HCT116 (cell line): ENCODE measurements around the gene SORCS2. TPM values are rescaled to one million over a fixed set of nuclear protein-coding genes. Genes with fewer than 3 reads are reported as not detected.

Experiments used
- ATAC-seq: fragments of 200-7000 bp; cut with Tn5 transposase; 2 replicates; pipeline ENCODE4 v1.9.1; 2020; ENCODE audit warnings: mild to moderate bottlenecking, moderate library complexity
- BruUV-seq: library from RNA; stranded (reverse); fragments of 400-500 nt; replicated peaks from 2 replicates; lab custom pipeline; 2021; lab: Mats Ljungman, UMichigan
- CTCF ChIA-PET: fragments of 300-600 bp; sonication (Branson Sonifier 250); formaldehyde crosslinking; loops from one replicate; lab custom pipeline; 2021; ENCODE audit warnings: antibody characterized with exemption; lab: Charles Lee
- POLR2A ChIA-PET: fragments of 300-600, 350-600 bp; sonication (Branson Sonifier 250); formaldehyde crosslinking; loops from one replicate; lab custom pipeline; 2021; ENCODE audit warnings: antibody characterized with exemption; lab: Charles Lee
- RAD21 ChIA-PET, 2 experiments: fragments of 300-600 bp; sonication (Branson Sonifier 250); formaldehyde crosslinking; loops; one replicate each; lab custom pipeline; 2023; ENCODE audit warnings: low total read pairs in 2 of 2; ENCODE audit not compliant: uncharacterized antibody in 2 of 2, unreplicated experiment in 2 of 2, low non-redundant PET in 1 of 2; lab: Charles Lee
- DNase-seq: peaks from one replicate; pipeline ENCODE4 v3.0.0-alpha.2; 2010; ENCODE audit warnings: low read depth, low spot score
- H2AFZ ChIP-seq: fragments of 200-600 bp; shearing (Covaris generic), sonication (generic); 2 replicates; pipeline ENCODE4 v1.6.1; 2017; ENCODE audit warnings: low read depth, mixed run types, mixed read lengths, antibody characterized with exemption, low read length; ENCODE audit not compliant: poor library complexity, severe bottlenecking
- H3K27ac ChIP-seq: 2 replicates; pipeline ENCODE4 v1.5.1; 2012; ENCODE audit warnings: low read depth, low read length
- H3K27me3 ChIP-seq: fragments of 200-600 bp; sonication (generic); 2 replicates; pipeline ENCODE4 v1.6.1; 2016; ENCODE audit warnings: mixed run types, low read length, mixed read lengths; ENCODE audit not compliant: insufficient read depth
- H3K36me3 ChIP-seq, 2 experiments: fragments of 200-500 bp in 1 of 2; fragments of 200-600 bp in 1 of 2; sonication (Bioruptor generic) in 1 of 2; sonication (generic) in 1 of 2; 2 replicates each; pipeline versions ENCODE4 v1.5.1 to v1.6.1; 2014 to 2016; ENCODE audit warnings: low read length in 2 of 2, inconsistent platforms in 1 of 2, mixed read lengths in 1 of 2, mixed run types in 1 of 2; ENCODE audit not compliant: insufficient read depth in 2 of 2, control insufficient read depth in 1 of 2
- H3K4me1 ChIP-seq, 2 experiments: fragments of 200-600 bp in 1 of 2; sonication (generic) in 1 of 2; 2 replicates each; pipeline versions ENCODE4 v1.5.1 to v1.6.1; 2012 to 2017; ENCODE audit warnings: low read length in 2 of 2, inconsistent platforms in 1 of 2, mild to moderate bottlenecking in 1 of 2, mixed read lengths in 1 of 2, mixed run types in 1 of 2, moderate library complexity in 1 of 2; ENCODE audit not compliant: insufficient read depth in 2 of 2, control insufficient read depth in 1 of 2
- H3K4me2 ChIP-seq: fragments of 200-600 bp; sonication (generic); 2 replicates; pipeline ENCODE4 v1.6.1; 2017; ENCODE audit warnings: mixed run types, low read length, mixed read lengths
- H3K4me3 ChIP-seq, 2 experiments: fragments of 200-600 bp in 1 of 2; sonication (generic) in 1 of 2; replicated peaks in 1 of 2; 2 replicates each; pipeline ENCODE4 v1.5.1; 2011 to 2016; ENCODE audit warnings: low read length in 2 of 2, control low read depth in 1 of 2, low read depth in 1 of 2, mild to moderate bottlenecking in 1 of 2, mixed read lengths in 1 of 2, mixed run types in 1 of 2
- H3K79me2 ChIP-seq: fragments of 200-600 bp; sonication (generic); 2 replicates; pipeline ENCODE4 v1.6.1; 2017; ENCODE audit warnings: mild to moderate bottlenecking, mixed run types, low read length, moderate library complexity, mixed read lengths; ENCODE audit not compliant: insufficient read depth
- H3K9ac ChIP-seq: fragments of 200-600 bp; sonication (generic); 2 replicates; pipeline ENCODE4 v1.6.1; 2016; ENCODE audit warnings: low read length, mixed read lengths
- H3K9me2 ChIP-seq: fragments of 200-600 bp; sonication (generic), shearing (Covaris generic); 2 replicates; pipeline ENCODE4 v1.6.1; 2017; ENCODE audit warnings: mixed run types, mild to moderate bottlenecking, moderate library complexity; ENCODE audit not compliant: insufficient read depth
- H3K9me3 ChIP-seq, 2 experiments: fragments of 200-500 bp in 1 of 2; fragments of 200-600 bp in 1 of 2; sonication (Bioruptor generic) in 1 of 2; sonication (generic) in 1 of 2; 2 replicates each; pipeline ENCODE4 v1.6.1; 2014 to 2017; ENCODE audit warnings: low read length in 2 of 2, mixed read lengths in 2 of 2, inconsistent platforms in 1 of 2, low read depth in 1 of 2, mild to moderate bottlenecking in 1 of 2, mixed run types in 1 of 2, moderate library complexity in 1 of 2; ENCODE audit not compliant: control insufficient read depth in 1 of 2, insufficient read depth in 1 of 2
- H4K20me1 ChIP-seq: fragments of 200-600 bp; sonication (generic), shearing (Covaris generic); 2 replicates; pipeline ENCODE4 v1.6.1; 2017; ENCODE audit warnings: mixed run types, mild to moderate bottlenecking, moderate library complexity; ENCODE audit not compliant: insufficient read depth
- ATF3 ChIP-seq: IDR thresholded peaks from 2 replicates; pipeline ENCODE4 v1.6.1; 2012
- CTCF ChIP-seq, 3 experiments: fragments of 200-600 bp in 1 of 3; sonication (generic) in 1 of 3; IDR thresholded peaks in 2 of 3; conservative IDR thresholded peaks in 1 of 3; 2 replicates each; pipeline ENCODE4 v1.5.1; 2012 to 2017; ENCODE audit warnings: low read depth in 2 of 3, low read length in 2 of 3, antibody characterized with exemption in 1 of 3, borderline replicate concordance in 1 of 3, control low read depth in 1 of 3, mild to moderate bottlenecking in 1 of 3, mixed read lengths in 1 of 3, mixed run types in 1 of 3, moderate library complexity in 1 of 3; ENCODE audit not compliant: insufficient read depth in 1 of 3
- FOSL1 ChIP-seq: IDR thresholded peaks from 2 replicates; pipeline ENCODE4 v1.6.1; 2012; ENCODE audit warnings: low read depth
- POLR2AphosphoS5 ChIP-seq: IDR thresholded peaks from 2 replicates; pipeline ENCODE4 v1.6.1; 2011; ENCODE audit warnings: mild to moderate bottlenecking, low read depth, low read length, moderate library complexity
- RAD21 ChIP-seq: IDR thresholded peaks from 2 replicates; pipeline ENCODE4 v1.6.1; 2012; ENCODE audit warnings: low read depth, mild to moderate bottlenecking
- SP1 ChIP-seq: IDR thresholded peaks from 2 replicates; pipeline ENCODE4 v1.6.1; 2012; ENCODE audit warnings: low read depth
- ZBTB33 ChIP-seq: IDR thresholded peaks from 2 replicates; pipeline ENCODE4 v1.6.1; 2011; ENCODE audit warnings: mild to moderate bottlenecking, low read length, moderate library complexity; ENCODE audit not compliant: insufficient replicate concordance; ENCODE audit errors: extremely low read depth
- intact Hi-C: fragments of 100-400 bp; cut with micrococcal nuclease; formaldehyde crosslinking; loops from 2 replicates; pipeline ENCODE4 v1.10.0; 2022
- total RNA-seq: library from RNA; stranded (reverse); gene quantifications from one replicate; pipeline ENCODE4 v1.2.1, GENCODE V29; 2021; ENCODE audit not compliant: unreplicated experiment

The SORCS2 gene
- total RNA-seq, 1 experiment from 2014 or later: 0.37 TPM

GRCh38 chr4:7769396-7770223, 577.3 kb downstream of the SORCS2 start:
- Histone ChIP-seq H3K9ac (no peak overlapping the region), H3K4me1 (no peaks in the 10 kb centered on the region), H3K36me3 (peaks cover 2 to 3% of the 10 kb centered on the region in 2 experiments; a peak in 1 of 4 replicates), H3K79me2 (no peaks in the 10 kb centered on the region), H3K4me3 (no peak overlapping the region), H2AFZ (no peak overlapping the region), H3K9me2 (no peaks in the 10 kb centered on the region), H3K4me2 (no peak overlapping the region), H3K9me3 (no peaks in the 10 kb centered on the region), H4K20me1 (no peaks in the 10 kb centered on the region), H3K27ac (no peak overlapping the region), H3K27me3 (no peaks in the 10 kb centered on the region)
- DNase-seq (no peak), ATAC-seq (no peak)
- no TSS peak for BruUV-seq
- ChIA-PET POLR2A (no interaction called here), CTCF (interaction anchor here (1.1 kb wide), 1 partner anchor 8 kb away, joined by 3 read pairs; no protein-coding TSS in a partner anchor), RAD21 (no interaction called here)
- no peak for TF ChIP-seq SP1
- intact Hi-C loops: loop anchor here (1.0 kb wide), 2 partner anchors 33 to 160 kb away; no protein-coding TSS in a partner anchor

GRCh38 chr4:7770224-7771050, 578.1 kb downstream of the SORCS2 start:
- DNase-seq: no peak
- ATAC-seq: peak; percentile 73
- TF ChIP-seq ATF3 (no peak), RAD21 (peak; percentile 56), FOSL1 (no peak), SP1 (no peak), ZBTB33 (no peak), POLR2AphosphoS5 (no peak), CTCF (IDR thresholded peaks at IDR 0.05 in 2 of 3, conservative IDR thresholded peaks at IDR 0.05 in 1 of 3; ENCODE audit: borderline replicate concordance in 1 of 3, insufficient read depth in 1 of 3, low read depth in 2 of 3, low read length in 2 of 3) (peak; percentile 46 to 65 (median 62); a peak in 5 of 6 replicates)
- Histone ChIP-seq H3K4me2 (no peak overlapping the region), H3K4me1 (no peaks in the 10 kb centered on the region), H3K4me3 (no peak overlapping the region), H3K27ac (no peak overlapping the region), H3K9me2 (no peaks in the 10 kb centered on the region), H2AFZ (no peak overlapping the region), H3K36me3 (peaks cover 2 to 3% of the 10 kb centered on the region in 2 experiments; a peak in 1 of 4 replicates), H3K9ac (no peak overlapping the region), H3K27me3 (no peaks in the 10 kb centered on the region), H3K79me2 (no peaks in the 10 kb centered on the region), H4K20me1 (no peaks in the 10 kb centered on the region), H3K9me3 (no peaks in the 10 kb centered on the region)
- ChIA-PET POLR2A (no interaction called here), CTCF (interaction anchor here (1.1 kb wide), 1 partner anchor 9 kb away, joined by 3 read pairs; no protein-coding TSS in a partner anchor), RAD21 (no interaction called here)
- BruUV-seq: no TSS peak
- intact Hi-C loops: loop anchor here (1.0 kb wide), 2 partner anchors 32 to 159 kb away; no protein-coding TSS in a partner anchor
